ENCODE data around the gene INTS11. TPM values are rescaled to one million over a fixed set of nuclear protein-coding genes. Genes with fewer than 3 reads are reported as not detected.

The INTS11 gene
- total and polyA plus RNA-seq, 8 donors: 59.5 to 520 (median 143) TPM

GRCh38 chr1:1299686-1300351 lies 24.6 kb downstream of the INTS11 start:
- intact Hi-C loops (cut with DNase I; ENCODE audit: low total_unique reads): loop anchor here (10.0 kb wide), 1 partner anchor 175 kb away; no protein-coding TSS in a partner anchor
- peaks cover 10 to 23% (median 21%) of the 10 kb centered on the region in 4 donors for H3K4me1 ChIP-seq
- DNase-seq: no peak
- no peak overlapping the region for H3K27ac ChIP-seq
- 83 to 88% (median 86%) methylated on average over 7 to 22 of the region's 22 CpGs for WGBS, 5 donors
- peaks cover 12 to 57% (median 42%) of the 10 kb centered on the region in 4 donors for H3K36me3 ChIP-seq
- TF ChIP-seq POLR2AphosphoS5 (IDR thresholded peaks at IDR 0.05): no peak
- no peak for TF ChIP-seq EP300 (IDR thresholded peaks at IDR 0.05)
- peak in 3 of 7 experiments; percentile 15 to 28 (median 17) for TF ChIP-seq CTCF (IDR thresholded peaks at IDR 0.05)
- TF ChIP-seq POLR2A (IDR thresholded peaks at IDR 0.05): no peak
- H3K4me3 ChIP-seq: no peak overlapping the region
- H3K27me3 ChIP-seq: no peaks in the 10 kb centered on the region
- H3K9me3 ChIP-seq: no peaks in the 10 kb centered on the region

- H3K27me3 ChIP-seq: no peaks in the 10 kb centered on the region
- no peak for TF ChIP-seq EP300 (IDR thresholded peaks at IDR 0.05)
- no peak for TF ChIP-seq POLR2A (IDR thresholded peaks at IDR 0.05)
- TF ChIP-seq CTCF (IDR thresholded peaks at IDR 0.05): no peak
- no peak for TF ChIP-seq POLR2AphosphoS5 (IDR thresholded peaks at IDR 0.05)
- no peaks in the 10 kb centered on the region for H3K9me3 ChIP-seq
- 70 to 89% (median 75%) methylated on average over 15 to 30 of the region's 30 CpGs for WGBS, 5 donors
- H3K36me3 ChIP-seq: peaks cover 12 to 65% (median 49%) of the 10 kb centered on the region in 4 donors
- no peak overlapping the region for H3K27ac ChIP-seq
- H3K4me3 ChIP-seq: no peak overlapping the region
- intact Hi-C loops (cut with DNase I; ENCODE audit: low total_unique reads): loop anchor here (10.0 kb wide), 1 partner anchor 174 kb away; no protein-coding TSS in a partner anchor
- H3K4me1 ChIP-seq: peaks cover 3 to 16% (median 13%) of the 10 kb centered on the region in 4 donors
- DNase-seq: peak in 1 of 2 donors; percentile 78
Observed at GRCh38 chr1:1298861-1299685, 25.4 kb downstream of the INTS11 start.

DNA sequence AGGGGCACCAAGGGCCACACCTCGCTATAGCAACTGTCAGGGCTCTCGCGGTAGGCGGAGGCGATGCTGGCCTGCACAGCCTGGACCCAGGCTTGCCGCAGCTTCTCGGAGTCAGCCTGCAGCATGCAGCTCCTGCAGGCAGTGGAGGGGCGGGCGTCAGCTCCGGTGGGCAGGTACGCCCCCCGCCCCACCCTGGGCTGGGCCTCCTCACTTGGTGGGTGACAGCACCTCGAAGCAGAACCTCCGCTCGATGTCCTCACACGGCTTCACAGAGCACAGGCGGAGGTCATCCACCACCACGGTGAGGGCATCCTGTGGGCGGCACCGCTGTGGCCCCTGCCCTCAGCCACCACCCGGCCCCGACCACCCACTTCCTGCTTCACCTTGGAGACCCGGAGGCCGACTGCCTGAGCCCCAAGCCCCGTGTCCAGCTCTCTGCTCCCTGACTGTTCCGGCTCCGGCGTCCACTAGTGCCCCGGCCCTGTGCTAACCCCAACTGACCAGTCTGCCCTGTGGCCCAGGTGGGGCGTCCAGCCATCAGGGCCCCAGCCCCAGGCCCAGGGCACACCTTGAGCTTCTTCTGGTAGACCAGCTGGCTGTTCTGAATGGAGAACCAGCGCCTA lies 26.5 kb downstream of the INTS11 start:
- intact Hi-C loops (cut with DNase I; ENCODE audit: low total_unique reads): loop anchor here (10.0 kb wide), 1 partner anchor 173 kb away; no protein-coding TSS in a partner anchor
- TF ChIP-seq POLR2A (IDR thresholded peaks at IDR 0.05) (no peak), CTCF (IDR thresholded peaks at IDR 0.05) (no peak), EP300 (IDR thresholded peaks at IDR 0.05) (no peak), POLR2AphosphoS5 (IDR thresholded peaks at IDR 0.05) (no peak)
- Histone ChIP-seq H3K4me3 (no peak overlapping the region), H3K9me3 (no peaks in the 10 kb centered on the region), H3K36me3 (peaks cover 12 to 76% (median 60%) of the 10 kb centered on the region in 4 donors), H3K4me1 (peaks cover 0 to 4% (median 2%) of the 10 kb centered on the region in 4 donors), H3K27me3 (no peaks in the 10 kb centered on the region), H3K27ac (no peak overlapping the region)
- DNase-seq: no peak
- 91 to 94% (median 93%) methylated on average over 15 to 31 of the region's 31 CpGs for WGBS, 5 donors

Measured in stomach (tissue), 9 donors.